Mesenteric fat pad (tissue), 1 donor: ENCODE results near the gene TMEM117. TPM values are rescaled to one million over a fixed set of nuclear protein-coding genes. Genes with fewer than 3 reads are reported as not detected.
"Not testable (repeated sequence)": the region's sequence is repeated elsewhere in the genome, so short reads cannot be mapped to it uniquely, and the experiment has no call there.

Experiments used
- DNase-seq: peaks from one replicate; pipeline ENCODE4 v3.0.0-alpha.2; 2020; ENCODE audit warnings: low spot score
- total RNA-seq: library from RNA; stranded (reverse); fragmentation: NEBNext Ultra II Directional; extraction: Animal tissue kit (Norgen Biotek cat#: 25700); gene quantifications from one replicate; pipeline ENCODE4 v1.2.1, GENCODE V29; 2021
- donor health status: DM: yes; HTN: yes; CAD: no.

TMEM117 gene
- total RNA-seq, 1 donor from 2014 or later: 7.7 TPM

DNA sequence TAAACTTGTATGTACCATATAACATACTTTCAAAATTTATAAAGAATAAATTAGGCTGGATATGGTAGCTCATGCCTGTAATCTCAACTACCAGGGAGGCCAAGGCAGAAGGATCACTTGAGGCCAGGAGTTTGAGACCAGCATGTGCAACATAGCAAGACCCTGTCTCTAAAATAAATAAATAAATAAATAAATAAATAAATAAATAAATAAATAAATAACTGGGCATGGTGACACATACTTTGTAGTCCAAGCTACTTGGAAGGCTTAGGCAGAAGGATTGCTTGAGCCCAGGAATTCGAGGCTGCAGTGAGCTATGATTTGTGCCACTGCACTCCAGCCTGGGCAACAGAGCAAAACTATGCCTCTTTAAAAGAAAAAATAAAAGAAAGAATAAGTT lies 359.8 kb downstream of the TMEM117 start:
- DNase-seq: not testable (repeated sequence)

GRCh38 chr12:44206045-44206444 lies 370.2 kb downstream of the TMEM117 start:
- no peak for DNase-seq

- DNase-seq: no peak
These were observed 381.4 kb downstream of the TMEM117 start for GRCh38 chr12:44217146-44217883.

DNA sequence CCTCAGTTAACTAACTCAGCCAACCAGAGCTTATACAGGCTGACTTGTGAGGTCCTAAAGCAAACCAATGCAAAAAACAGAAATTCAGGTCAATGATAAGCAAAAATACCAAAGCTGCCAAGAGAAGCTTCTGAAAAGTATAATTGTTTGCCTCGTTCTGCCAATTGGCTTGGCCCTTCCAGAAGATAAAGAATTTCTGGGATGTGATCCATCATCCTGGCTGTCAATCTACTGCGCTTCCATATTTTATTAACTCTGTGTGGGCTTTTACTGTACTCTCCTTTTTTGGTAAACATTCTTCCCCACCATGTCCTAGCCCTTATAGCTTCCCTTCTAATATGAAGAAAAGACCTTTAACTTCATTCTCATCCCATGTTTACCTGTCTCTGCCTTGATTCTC lies 387.9 kb downstream of the TMEM117 start:
- no peak for DNase-seq

- DNase-seq: no peak
These were observed 388.7 kb downstream of the TMEM117 start for GRCh38 chr12:44224399-44225148.

GRCh38 chr12:44225149-44225510 lies 389.2 kb downstream of the TMEM117 start:
- DNase-seq: no peak

DNA sequence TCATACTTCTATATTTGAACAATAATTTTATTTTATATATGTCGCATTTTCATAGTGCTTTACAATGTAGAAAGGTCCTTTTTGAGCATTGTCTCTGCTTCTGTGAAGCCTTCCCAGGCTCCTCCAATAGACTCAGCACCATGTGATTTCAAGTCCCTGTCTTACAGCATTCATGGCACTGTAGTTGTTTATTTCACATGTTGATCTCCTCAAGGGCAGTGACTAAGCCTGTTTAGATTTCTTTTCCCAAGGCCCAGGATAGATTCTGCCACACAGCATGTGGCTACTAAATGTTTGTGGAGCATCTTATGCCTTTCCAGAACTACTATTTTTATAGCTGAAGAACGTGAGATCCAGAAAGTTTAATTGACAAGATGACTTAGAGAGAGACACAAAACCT lies 391.7 kb downstream of the TMEM117 start:
- DNase-seq: no peak

DNA sequence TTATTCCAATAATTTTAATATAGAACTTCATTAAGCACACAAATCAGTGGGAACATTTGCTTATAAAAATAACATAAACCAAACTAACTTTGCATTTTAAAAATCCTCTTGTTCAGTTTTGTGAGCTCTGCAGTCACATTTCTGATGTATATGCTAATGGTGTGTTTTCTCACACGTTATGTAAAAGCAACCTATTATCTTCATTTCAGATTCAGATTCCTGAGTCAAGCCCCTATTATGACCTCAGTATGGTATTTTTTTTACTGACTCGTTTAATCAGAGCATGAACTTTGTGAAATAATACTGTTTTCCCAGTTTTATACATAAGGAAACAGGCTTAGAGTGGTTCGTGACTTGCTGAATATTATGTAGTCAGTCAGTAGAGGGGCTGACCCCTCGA lies 394.0 kb downstream of the TMEM117 start:
- DNase-seq: no peak

DNA sequence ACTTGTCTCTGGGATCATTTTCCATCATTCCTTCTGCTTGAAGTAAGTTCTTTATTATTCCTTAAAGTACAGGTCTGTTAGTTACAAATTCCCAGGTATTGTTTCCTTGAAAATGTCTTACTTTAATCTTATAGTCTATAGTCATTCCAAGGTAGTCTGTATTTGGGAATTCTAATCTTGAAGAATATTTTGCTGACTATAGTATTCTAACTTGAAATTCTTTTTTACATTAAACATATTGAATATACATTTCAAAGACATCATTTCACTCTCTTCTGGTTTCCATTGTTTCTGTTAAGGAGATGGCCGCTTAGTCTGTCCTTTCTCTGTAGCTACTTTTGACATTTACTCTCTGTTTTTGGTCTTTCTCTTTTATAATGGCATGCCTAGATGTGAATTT lies 399.8 kb downstream of the TMEM117 start:
- no peak for DNase-seq

DNA sequence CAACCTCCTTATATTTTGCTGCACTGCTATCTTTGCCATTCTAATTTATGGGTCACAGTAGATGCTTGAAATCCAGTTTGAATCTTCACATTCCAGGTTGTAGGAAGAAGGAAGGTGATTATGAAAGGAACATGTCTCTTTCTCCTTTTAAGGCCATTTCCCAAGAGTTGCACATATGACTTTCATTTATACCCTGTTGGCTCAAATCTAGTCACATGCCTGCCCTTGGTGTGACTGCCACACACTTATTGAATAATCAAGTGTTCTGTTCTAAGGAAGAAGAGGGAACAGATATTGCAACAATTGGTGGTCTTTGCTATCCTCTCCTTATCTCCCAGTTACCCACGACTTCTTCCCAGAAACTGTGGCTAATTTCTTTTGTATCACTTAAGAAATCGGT lies 404.3 kb downstream of the TMEM117 start:
- no peak for DNase-seq

GRCh38 chr12:44245932-44246331 lies 410.1 kb downstream of the TMEM117 start:
- no peak for DNase-seq

- no peak for DNase-seq
These were observed 410.7 kb downstream of the TMEM117 start for GRCh38 chr12:44246482-44247105.

DNA sequence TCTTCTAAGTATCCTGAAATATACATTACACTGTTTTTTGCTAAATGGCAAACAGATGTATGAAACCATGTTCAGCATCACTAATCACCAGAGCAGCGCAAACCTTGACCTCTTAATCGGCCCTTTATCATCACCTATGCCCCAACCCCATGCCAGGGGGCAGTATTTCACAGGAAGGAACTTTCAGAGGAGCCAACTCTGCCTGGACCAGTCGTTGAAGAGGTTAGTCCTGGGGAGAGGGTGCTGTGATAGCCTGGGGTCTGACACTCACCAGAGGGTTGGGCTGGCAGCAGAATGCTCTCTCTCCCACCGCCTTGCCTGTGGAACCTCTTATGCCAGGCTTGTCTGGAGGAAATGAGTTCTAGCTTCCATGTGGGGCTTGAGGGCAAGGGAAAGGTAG lies 411.7 kb downstream of the TMEM117 start:
- no peak for DNase-seq

DNA sequence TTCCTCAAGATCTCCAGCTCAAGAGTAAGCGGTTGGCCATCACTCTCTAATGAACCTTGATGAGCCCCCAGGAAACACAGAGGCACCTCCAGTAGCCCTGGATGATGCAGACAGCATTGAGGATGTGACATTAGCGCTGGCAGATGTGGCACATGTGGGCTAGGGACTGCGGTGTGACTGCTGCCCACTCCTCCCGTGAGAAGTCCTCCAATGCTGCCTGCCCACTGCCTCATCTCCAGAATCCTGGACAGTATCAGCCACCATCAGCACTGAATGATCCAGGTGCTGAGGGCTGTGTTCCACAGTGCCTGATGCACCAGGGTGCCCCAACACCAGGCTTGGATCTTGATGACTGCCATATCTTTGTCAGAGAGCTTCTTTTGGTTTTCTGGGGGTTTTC lies 412.6 kb downstream of the TMEM117 start:
- no peak for DNase-seq

DNA sequence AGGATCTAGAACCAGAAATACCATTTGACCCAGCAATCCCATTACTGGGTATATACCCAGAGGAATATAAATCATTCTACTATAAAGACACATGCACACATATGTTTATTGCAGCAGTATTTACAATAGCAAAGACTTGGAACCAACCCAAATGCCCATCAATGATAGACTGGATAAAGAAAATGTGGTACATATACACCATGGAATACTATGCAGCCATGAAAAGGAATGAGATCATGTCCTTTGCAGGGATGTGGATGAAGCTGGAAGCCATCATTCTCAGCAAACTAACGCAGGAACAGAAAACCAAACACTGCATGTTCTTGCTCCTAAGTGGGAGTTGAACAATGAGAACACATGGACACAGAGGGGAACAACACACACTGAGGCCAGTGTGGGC lies 414.6 kb downstream of the TMEM117 start:
- not testable (repeated sequence) for DNase-seq

DNA sequence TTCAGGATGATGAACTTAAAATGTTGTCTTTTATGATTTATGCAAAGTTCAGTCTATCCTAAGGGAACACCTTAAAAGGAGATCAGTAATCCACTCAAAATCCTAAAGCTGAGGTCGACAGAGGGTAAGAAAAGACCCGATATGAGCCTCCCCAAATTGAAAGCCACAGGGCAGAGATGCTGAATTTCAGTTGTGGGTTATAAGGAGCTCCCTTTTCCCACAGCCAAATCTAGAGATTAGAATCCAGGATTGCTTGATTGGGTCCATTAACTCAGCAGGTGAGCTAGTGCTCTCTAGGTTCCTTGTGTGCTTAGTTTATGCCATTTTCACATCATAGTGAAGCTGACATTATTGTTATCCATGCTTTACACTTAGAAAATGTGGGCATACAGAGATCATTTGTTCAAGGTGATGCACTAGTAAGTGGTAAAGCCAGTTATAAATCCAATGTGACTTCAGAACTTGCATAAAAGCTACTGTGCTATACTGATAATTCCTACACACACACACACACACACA lies 417.5 kb downstream of the TMEM117 start:
- no peak for DNase-seq

DNA sequence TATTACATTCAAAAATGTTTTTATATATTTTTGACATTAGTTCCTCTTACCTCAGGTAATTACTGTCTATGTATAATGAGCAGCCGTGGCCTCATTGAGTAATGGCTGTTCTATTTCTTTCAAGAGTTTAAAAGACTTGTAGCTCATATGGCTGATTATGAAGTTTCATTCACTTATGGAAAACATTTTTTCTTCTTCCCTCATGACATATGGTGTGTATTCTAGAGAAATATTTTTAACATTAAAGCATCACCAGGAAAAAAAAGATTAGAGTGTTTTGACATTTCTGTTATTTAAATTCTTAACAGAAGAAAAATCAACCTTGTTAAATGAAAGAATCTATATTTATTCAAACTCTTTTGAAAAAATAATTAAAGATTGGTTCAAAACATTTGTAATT lies 422.4 kb downstream of the TMEM117 start:
- DNase-seq: no peak

DNA sequence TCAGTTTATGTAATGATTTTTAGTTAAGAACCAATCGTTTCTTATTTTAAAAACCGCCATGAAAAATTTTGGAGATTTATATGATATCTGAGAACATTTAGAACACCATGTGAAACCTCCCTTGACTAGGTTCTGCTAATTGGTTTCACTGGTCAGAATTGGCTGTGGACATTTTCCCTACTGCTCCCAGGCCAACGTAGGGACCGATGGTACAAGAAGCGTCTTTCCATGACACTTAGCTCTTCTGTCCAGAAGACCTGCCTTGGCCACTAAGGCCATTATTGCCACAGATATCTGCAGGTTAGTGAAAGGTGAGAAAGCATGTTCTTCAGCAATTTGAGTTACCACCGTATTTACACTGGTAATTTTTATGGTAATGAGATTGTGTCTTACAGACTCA lies 424.0 kb downstream of the TMEM117 start:
- DNase-seq: no peak

- DNase-seq: no peak
These were observed 424.7 kb downstream of the TMEM117 start for GRCh38 chr12:44260581-44260980.

GRCh38 chr12:44285321-44285960 lies 449.6 kb downstream of the TMEM117 start:
- no peak for DNase-seq

GRCh38 chr12:44286336-44286735 lies 450.5 kb downstream of the TMEM117 start:
- DNase-seq: no peak
